Measurements from ENCODE around the gene KRTAP16-1. TPM values are rescaled to one million over a fixed set of nuclear protein-coding genes. Genes with fewer than 3 reads are reported as not detected.

The KRTAP16-1 gene
- total and polyA plus RNA-seq, 2 of the 4 experiments (the other 2 are of a cell fraction) = not detected

GRCh38 chr17:41301916-41302901 is 6.9 kb downstream of the KRTAP16-1 start, which contains the start of gene KRTAP29-1:
KRTAP29-1 (minus strand) TSS chr17:41302851; CDS start chr17:41302851, 0 bp downstream.
- no peak within 1 kb of the TSS for H4K91ac ChIP-seq (ENCODE audit: insufficient read depth, low read depth, low read length)
- H3K4me3 ChIP-seq (ENCODE audit: insufficient read depth, low read depth, low read length) = no peak within 1 kb of the TSS
- H4K5ac ChIP-seq (ENCODE audit: low read depth, low read length) = no peak within 1 kb of the TSS
- no TSS peak for BruUV-seq (replicated peaks)
- in situ Hi-C loops (cut with MboI; ENCODE audit: low sequenced_read_pairs) (no loop called here), dilution Hi-C loops (cut with HindIII; ENCODE audit: low sequenced_read_pairs, unreplicated experiment) (no loop called here), intact Hi-C loops (cut with micrococcal nuclease) (no loop called here)
- no peak within 1 kb of the TSS for H3K27ac ChIP-seq (ENCODE audit: insufficient read depth, low read length)
- peak within 1 kb of the TSS; percentile 47 for H2AFZ ChIP-seq (replicated peaks; ENCODE audit: low read length, poor library complexity)
- no peak within 1 kb of the TSS for H3K9ac ChIP-seq (ENCODE audit: low read depth, low read length)
- ChIA-PET CTCF (no interaction called here), POLR2A (ENCODE audit: unreplicated experiment) (no interaction called here)
- H3K79me1 ChIP-seq (ENCODE audit: low read depth in 1 of 2, low read length in 2 of 2) = no peaks in the 10 kb centered on the region
- ATAC-seq (ENCODE audit: low read depth) (no peak), DNase-seq (no peak)
- WGBS, 2 experiments (ENCODE audit: extremely low coverage in 2 of 2, insufficient read length in 1 of 2) = 47% methylated on average over 7 of the region's 11 CpGs; no CpG with 5 or more reads in 1 of the 2 experiments
- no peaks in the 10 kb centered on the region for H3K36me3 ChIP-seq (ENCODE audit: control insufficient read depth, insufficient read depth, low read length)
- no peak for TF ChIP-seq POLR2A (IDR thresholded peaks at IDR 0.05; ENCODE audit: low read depth, low read length)
- TF ChIP-seq NFE2L2 (IDR thresholded peaks at IDR 0.05; ENCODE audit: low read depth, low read length) = no peak
- TF ChIP-seq MAZ (IDR thresholded peaks at IDR 0.05; ENCODE audit: borderline replicate concordance, low read depth, low read length) = no peak
- no peak for TF ChIP-seq CHD1 (IDR thresholded peaks at IDR 0.05; ENCODE audit: low read depth, low read length)
- no peak for TF ChIP-seq RCOR1 (IDR thresholded peaks at IDR 0.05; ENCODE audit: insufficient replicate concordance, low read length)
- TF ChIP-seq CEBPB (IDR thresholded peaks at IDR 0.05; ENCODE audit: low read depth, low read length) = no peak
- TF ChIP-seq BHLHE40 (IDR thresholded peaks at IDR 0.05; ENCODE audit: low read depth, low read length) = no peak
- no peak for TF ChIP-seq RFX5 (IDR thresholded peaks at IDR 0.05; ENCODE audit: low read depth, low read length)
- no peak for TF ChIP-seq RAD21 (IDR thresholded peaks at IDR 0.05; ENCODE audit: low read length)
- no peak for TF ChIP-seq FOS (IDR thresholded peaks at IDR 0.05; ENCODE audit: low read depth, low read length)
- TF ChIP-seq ELK1 (IDR thresholded peaks at IDR 0.05; ENCODE audit: borderline replicate concordance, low read depth, low read length) = no peak
- TF ChIP-seq MAFK (IDR thresholded peaks at IDR 0.05; ENCODE audit: low read depth, low read length) = no peak
- TF ChIP-seq MXI1 (IDR thresholded peaks at IDR 0.05; ENCODE audit: borderline replicate concordance, low read depth, low read length) = no peak
- TF ChIP-seq USF2 (IDR thresholded peaks at IDR 0.05; ENCODE audit: low read depth, low read length) = no peak
- no peak within 1 kb of the TSS for H2BK15ac ChIP-seq (ENCODE audit: low read depth, low read length)
- H3K4me2 ChIP-seq (ENCODE audit: low read depth, low read length) = no peak within 1 kb of the TSS
- H2BK120ac ChIP-seq (ENCODE audit: low read depth, low read length) = no peak within 1 kb of the TSS
- peaks cover 2% of the 10 kb centered on the region; the same call in 1 of the 2 replicates for H3K27me3 ChIP-seq (ENCODE audit: control insufficient read depth, insufficient read depth, low read length)
- peaks cover 5% of the 10 kb centered on the region; the same call in 1 of the 2 replicates for H3K9me1 ChIP-seq (ENCODE audit: insufficient read depth, low read length)
- H2BK5ac ChIP-seq (ENCODE audit: low read depth, low read length, poor library complexity, severe bottlenecking) = no peak within 1 kb of the TSS
- no peak within 1 kb of the TSS for H3K18ac ChIP-seq (ENCODE audit: low read depth, low read length)
- H3K4ac ChIP-seq (ENCODE audit: low read depth, low read length) = peak within 1 kb of the TSS; percentile 27; the same call in 1 of the 2 replicates
- H4K20me1 ChIP-seq (ENCODE audit: insufficient read depth, low read length) = no peaks in the 10 kb centered on the region
- 0 out of 2 replicates have a peak within 1 kb of the TSS, but pooled peaks have one; percentile 4 for H2AK5ac ChIP-seq (ENCODE audit: low read depth, low read length)
- no peak within 1 kb of the TSS for H4K8ac ChIP-seq (ENCODE audit: low read depth in 2 of 2, low read length in 2 of 2)
- no peak within 1 kb of the TSS for H2BK20ac ChIP-seq (ENCODE audit: low read depth, low read length)
- H3K56ac ChIP-seq (ENCODE audit: extremely low read depth, insufficient read depth, low read length) = no peak within 1 kb of the TSS
- no peak within 1 kb of the TSS for H3K14ac ChIP-seq (replicated peaks; ENCODE audit: low read depth, low read length)
- H3K23ac ChIP-seq (ENCODE audit: low read depth, low read length) = no peak within 1 kb of the TSS
- no peaks in the 10 kb centered on the region for H3K9me3 ChIP-seq (ENCODE audit: control insufficient read depth, insufficient read depth, low read length)
- no peak within 1 kb of the TSS for H2AK9ac ChIP-seq (replicated peaks; ENCODE audit: low read depth, low read length, poor library complexity)
- H3K4me1 ChIP-seq (ENCODE audit: control insufficient read depth, insufficient read depth, low read length) = no peaks in the 10 kb centered on the region

All from IMR-90 (cell line).